ENCODE measurements around the gene NSMCE1.
A peak's percentile ranks its signal among the peaks of the same experiment; 100 is the strongest.

Gene NSMCE1

GRCh38 chr16:27228621-27229501, 39.7 kb downstream of the NSMCE1 start:
- no peak for DNase-seq

- no peak for DNase-seq
Measured at GRCh38 chr16:27228045-27228444, 40.5 kb downstream of the NSMCE1 start.

GRCh38 chr16:27226976-27227705, 41.4 kb downstream of the NSMCE1 start:
- DNase-seq, result no peak

- DNase-seq, result no peak
Measured at GRCh38 chr16:27226476-27226875, 42.1 kb downstream of the NSMCE1 start.

- DNase-seq, result no peak
Measured at GRCh38 chr16:27225536-27226360, 42.8 kb downstream of the NSMCE1 start.

GRCh38 chr16:27224741-27225300, 43.8 kb downstream of the NSMCE1 start:
- DNase-seq, result no peak

- no peak for DNase-seq
Measured at GRCh38 chr16:27224271-27224737, 44.3 kb downstream of the NSMCE1 start.

- DNase-seq, result no peak
Measured at GRCh38 chr16:27223701-27224100, 44.9 kb downstream of the NSMCE1 start.

- no peak for DNase-seq
Measured at GRCh38 chr16:27223226-27223610, 45.4 kb downstream of the NSMCE1 start.

- DNase-seq, result peak; percentile 89
Measured at GRCh38 chr16:27222249-27223225, 46.0 kb downstream of the NSMCE1 start.

GRCh38 chr16:27221576-27222248, 46.9 kb downstream of the NSMCE1 start:
- no peak for DNase-seq

GRCh38 chr16:27220991-27221390, 47.6 kb downstream of the NSMCE1 start:
- no peak for DNase-seq

GRCh38 chr16:27220527-27220926, 48.0 kb downstream of the NSMCE1 start:
- DNase-seq, result no peak

- no peak for DNase-seq
Measured at GRCh38 chr16:27220120-27220519, 48.5 kb downstream of the NSMCE1 start.

- DNase-seq, result no peak
Measured at GRCh38 chr16:27219161-27219560, 49.4 kb downstream of the NSMCE1 start.

GRCh38 chr16:27218756-27219155, 49.8 kb downstream of the NSMCE1 start:
- no peak for DNase-seq

GRCh38 chr16:27217256-27217655, 51.3 kb downstream of the NSMCE1 start:
- no peak for DNase-seq

GRCh38 chr16:27216297-27216885, 52.2 kb downstream of the NSMCE1 start:
- DNase-seq, result no peak

- no peak for DNase-seq
Measured at GRCh38 chr16:27215660-27216059, 52.9 kb downstream of the NSMCE1 start.
